Activated CD4-positive, alpha-beta memory T cell treated with anti-CD3 and anti-CD28 coated beads for 36 hours (primary cell): ENCODE data around the gene MRM3. TPM values are rescaled to one million over a fixed set of nuclear protein-coding genes. Genes with fewer than 3 reads are reported as not detected.
"Not testable (repeated sequence)": the region's sequence is repeated elsewhere in the genome, so short reads cannot be mapped to it uniquely, and the experiment has no call there.

Experiments used
- CTCF ChIA-PET: fragments of 350-600 bp; sonication (Branson Sonifier 250); formaldehyde crosslinking; loops from one replicate; lab custom pipeline; 2021; ENCODE audit warnings: antibody characterized with exemption, inconsistent platforms; lab: Charles Lee
- POLR2A ChIA-PET: fragments of 350-600 bp; sonication (Branson Sonifier 250); formaldehyde crosslinking; loops from one replicate; lab custom pipeline; 2021; ENCODE audit warnings: antibody characterized with exemption; lab: Charles Lee
- DNase-seq: peaks from one replicate; pipeline ENCODE4 v3.0.0-alpha.2; 2020
- H3K27ac Mint-ChIP-seq: one replicate; pipeline ENCODE4 v1.8.0; 2021; ENCODE audit warnings: mixed read lengths
- H3K27me3 Mint-ChIP-seq: one replicate; pipeline ENCODE4 v1.8.0; 2021; ENCODE audit warnings: mixed read lengths
- H3K36me3 Mint-ChIP-seq: one replicate; pipeline ENCODE4 v1.8.0; 2021; ENCODE audit warnings: mixed read lengths
- H3K4me1 Mint-ChIP-seq: one replicate; pipeline ENCODE4 v1.8.0; 2021; ENCODE audit warnings: low read depth, mixed read lengths
- H3K4me3 Mint-ChIP-seq: one replicate; pipeline ENCODE4 v1.8.0; 2021; ENCODE audit warnings: mild to moderate bottlenecking, mixed read lengths
- H3K9me3 Mint-ChIP-seq: one replicate; pipeline ENCODE4 v1.8.0; 2021; ENCODE audit warnings: mixed read lengths
- intact Hi-C: fragments of 100-400 bp; cut with micrococcal nuclease; formaldehyde crosslinking; loops from one replicate; pipeline ENCODE4 v1.15.1; 2023
- total RNA-seq, 2 experiments: library from RNA; stranded (reverse); gene quantifications; one replicate each; pipeline ENCODE4 v1.2.3, GENCODE V29; 2021

Gene MRM3
- total RNA-seq, 2 experiments from 2014 or later: 24.6 to 26.1 TPM

- H3K27ac Mint-ChIP-seq: no peak overlapping the region
- POLR2A ChIA-PET: no interaction called here
Observed at GRCh38 chr17:811051-811784, 29.1 kb downstream of the MRM3 start.

GRCh38 chr17:812638-813204, 30.6 kb downstream of the MRM3 start:
- Mint-ChIP-seq H3K27me3 (peaks cover 4% of the 10 kb centered on the region), H3K27ac (no peak overlapping the region), H3K36me3 (no peaks in the 10 kb centered on the region), H3K4me3 (no peak overlapping the region), H3K4me1 (no peaks in the 10 kb centered on the region), H3K9me3 (no peaks in the 10 kb centered on the region)
- POLR2A ChIA-PET: no interaction called here
- intact Hi-C loops: no loop called here
- CTCF ChIA-PET: interaction anchor here (0.6 kb wide), 1 partner anchor 184 kb away, joined by 3 read pairs; the partner anchor contains the start of gene TIMM22
- DNase-seq: no peak

More at GRCh38 chr17:811051-811784, 29.1 kb downstream of the MRM3 start:
- intact Hi-C loops: no loop called here
- H3K9me3 Mint-ChIP-seq: no peaks in the 10 kb centered on the region
- peaks cover 4% of the 10 kb centered on the region for H3K27me3 Mint-ChIP-seq
- no peak for DNase-seq
- H3K36me3 Mint-ChIP-seq: no peaks in the 10 kb centered on the region
- H3K4me3 Mint-ChIP-seq: no peak overlapping the region
- no peaks in the 10 kb centered on the region for H3K4me1 Mint-ChIP-seq
- CTCF ChIA-PET: no interaction called here

GRCh38 chr17:814371-814770, 32.2 kb downstream of the MRM3 start:
- Mint-ChIP-seq H3K4me3 (no peak overlapping the region), H3K27ac (no peak overlapping the region), H3K9me3 (no peaks in the 10 kb centered on the region), H3K4me1 (no peaks in the 10 kb centered on the region), H3K27me3 (peaks cover 4% of the 10 kb centered on the region), H3K36me3 (no peaks in the 10 kb centered on the region)
- no peak for DNase-seq
- POLR2A ChIA-PET: no interaction called here
- CTCF ChIA-PET: no interaction called here
- intact Hi-C loops: no loop called here

GRCh38 chr17:819251-819650, 37.1 kb downstream of the MRM3 start:
- ChIA-PET CTCF (interaction anchor here (0.7 kb wide), 2 partner anchors 53 to 192 kb away, joined by 3 read pairs; no protein-coding TSS in a partner anchor), POLR2A (no interaction called here)
- H3K9me3 Mint-ChIP-seq: no peaks in the 10 kb centered on the region
- no peak overlapping the region for H3K27ac Mint-ChIP-seq
- intact Hi-C loops: no loop called here
- DNase-seq: no peak
- H3K4me1 Mint-ChIP-seq: no peaks in the 10 kb centered on the region
- no peak overlapping the region for H3K4me3 Mint-ChIP-seq
- no peaks in the 10 kb centered on the region for H3K36me3 Mint-ChIP-seq
- H3K27me3 Mint-ChIP-seq: peaks cover 1% of the 10 kb centered on the region

GRCh38 chr17:823501-823902, 41.3 kb downstream of the MRM3 start:
- ChIA-PET POLR2A (no interaction called here), CTCF (no interaction called here)
- DNase-seq: no peak
- H3K4me1 Mint-ChIP-seq: no peaks in the 10 kb centered on the region
- intact Hi-C loops: no loop called here
- no peaks in the 10 kb centered on the region for H3K36me3 Mint-ChIP-seq
- H3K4me3 Mint-ChIP-seq: no peak overlapping the region
- H3K27me3 Mint-ChIP-seq: no peaks in the 10 kb centered on the region
- H3K9me3 Mint-ChIP-seq: no peaks in the 10 kb centered on the region
- no peak overlapping the region for H3K27ac Mint-ChIP-seq

GRCh38 chr17:824378-824777, 42.2 kb downstream of the MRM3 start:
- Mint-ChIP-seq H3K4me1 (no peaks in the 10 kb centered on the region), H3K27ac (no peak overlapping the region), H3K27me3 (no peaks in the 10 kb centered on the region), H3K36me3 (no peaks in the 10 kb centered on the region), H3K4me3 (no peak overlapping the region), H3K9me3 (no peaks in the 10 kb centered on the region)
- ChIA-PET CTCF (interaction anchor here (1.0 to 1.2 kb wide), 2 partner anchors 156 to 231 kb away, joined by 3 to 5 read pairs; no protein-coding TSS in a partner anchor), POLR2A (interaction anchor here (0.7 kb wide), 1 partner anchor 576 kb away, joined by 3 read pairs; no protein-coding TSS in a partner anchor)
- no peak for DNase-seq
- intact Hi-C loops: no loop called here

- CTCF ChIA-PET: interaction anchor here (0.6 to 1.2 kb wide), 3 partner anchors 155 to 230 kb away, joined by 3 to 5 read pairs (median 5); no protein-coding TSS in a partner anchor
Observed at GRCh38 chr17:825216-825615, 43.1 kb downstream of the MRM3 start.

GRCh38 chr17:826778-827177, 44.6 kb downstream of the MRM3 start:
- DNase-seq: no peak
- H3K9me3 Mint-ChIP-seq: no peaks in the 10 kb centered on the region
- H3K4me1 Mint-ChIP-seq: no peaks in the 10 kb centered on the region
- peaks cover 2% of the 10 kb centered on the region for H3K27me3 Mint-ChIP-seq
- ChIA-PET CTCF (interaction anchor here (1.1 kb wide), 1 partner anchor 170 kb away, joined by 3 read pairs; the partner anchor contains the start of gene TIMM22), POLR2A (no interaction called here)
- H3K36me3 Mint-ChIP-seq: no peaks in the 10 kb centered on the region
- H3K4me3 Mint-ChIP-seq: no peak overlapping the region
- intact Hi-C loops: no loop called here
- H3K27ac Mint-ChIP-seq: no peak overlapping the region

More at GRCh38 chr17:825216-825615, 43.1 kb downstream of the MRM3 start:
- Mint-ChIP-seq H3K27me3 (peaks cover 2% of the 10 kb centered on the region), H3K27ac (no peak overlapping the region), H3K9me3 (no peaks in the 10 kb centered on the region), H3K4me3 (no peak overlapping the region), H3K4me1 (no peaks in the 10 kb centered on the region), H3K36me3 (no peaks in the 10 kb centered on the region)
- intact Hi-C loops: no loop called here
- POLR2A ChIA-PET: interaction anchor here (0.7 kb wide), 1 partner anchor 577 kb away, joined by 3 read pairs; no protein-coding TSS in a partner anchor
- DNase-seq: no peak

GRCh38 chr17:828761-829160, 46.6 kb downstream of the MRM3 start:
- POLR2A ChIA-PET: no interaction called here
- no peaks in the 10 kb centered on the region for H3K9me3 Mint-ChIP-seq
- no peak for DNase-seq
- CTCF ChIA-PET: no interaction called here
- intact Hi-C loops: no loop called here
- peaks cover 2% of the 10 kb centered on the region for H3K27me3 Mint-ChIP-seq
- H3K4me3 Mint-ChIP-seq: no peak overlapping the region
- H3K36me3 Mint-ChIP-seq: no peaks in the 10 kb centered on the region
- no peaks in the 10 kb centered on the region for H3K4me1 Mint-ChIP-seq
- no peak overlapping the region for H3K27ac Mint-ChIP-seq

- H3K9me3 Mint-ChIP-seq, H3K27ac Mint-ChIP-seq, H3K4me3 Mint-ChIP-seq, H3K4me1 Mint-ChIP-seq, intact Hi-C loops, H3K27me3 Mint-ChIP-seq, DNase-seq, H3K36me3 Mint-ChIP-seq, POLR2A ChIA-PET, CTCF ChIA-PET: not testable (repeated sequence)
Observed at GRCh38 chr17:829614-830013, 47.5 kb downstream of the MRM3 start.

GRCh38 chr17:830381-830780, 48.2 kb downstream of the MRM3 start:
- no peak overlapping the region for H3K27ac Mint-ChIP-seq
- H3K4me3 Mint-ChIP-seq: no peak overlapping the region
- peaks cover 2% of the 10 kb centered on the region for H3K27me3 Mint-ChIP-seq
- DNase-seq: no peak
- no peaks in the 10 kb centered on the region for H3K36me3 Mint-ChIP-seq
- H3K4me1 Mint-ChIP-seq: no peaks in the 10 kb centered on the region
- POLR2A ChIA-PET: no interaction called here
- H3K9me3 Mint-ChIP-seq: no peaks in the 10 kb centered on the region
- intact Hi-C loops: no loop called here
- CTCF ChIA-PET: no interaction called here

GRCh38 chr17:830950-831349, 48.8 kb downstream of the MRM3 start:
- intact Hi-C loops: no loop called here
- H3K9me3 Mint-ChIP-seq: no peaks in the 10 kb centered on the region
- no peak for DNase-seq
- POLR2A ChIA-PET: no interaction called here
- H3K4me3 Mint-ChIP-seq: no peak overlapping the region
- CTCF ChIA-PET: no interaction called here
- H3K27ac Mint-ChIP-seq: no peak overlapping the region
- no peaks in the 10 kb centered on the region for H3K4me1 Mint-ChIP-seq
- H3K27me3 Mint-ChIP-seq: peaks cover 2% of the 10 kb centered on the region
- no peaks in the 10 kb centered on the region for H3K36me3 Mint-ChIP-seq
